ENCODE measurements around the gene RAD52.

- no peak for TF ChIP-seq EZH2 (IDR thresholded peaks at IDR 0.05; ENCODE audit: borderline replicate concordance)
- no peak for TF ChIP-seq CTCF (IDR thresholded peaks at IDR 0.05; ENCODE audit: poor library complexity)
Measured at GRCh38 chr12:946631-947030, 2.9 kb downstream of the RAD52 start.

All from hepatocyte (in vitro differentiated cells).